Left renal cortex interstitium (tissue), 4 donors: Measurements from ENCODE around the gene PABPC1L. TPM values are rescaled to one million over a fixed set of nuclear protein-coding genes. Genes with fewer than 3 reads are reported as not detected.

Experiments
- DNase-seq, 4 donors: peaks; one replicate each; pipeline ENCODE4 v3.0.0-alpha.2; 2013; ENCODE audit warnings: low read depth in 4 of 4, low spot score in 2 of 4, missing footprints in 1 of 4
- polyA plus RNA-seq, 4 donors: library from polyadenylated mRNA; unstranded; fragments of 120-200 nt; gene quantifications; one replicate each; pipeline ENCODE4 v1.2.1, GENCODE V29; 2013; ENCODE audit not compliant: insufficient read length in 4 of 4

Gene PABPC1L
- polyA plus RNA-seq, 4 donors: 25.2 to 104 (median 49.4) TPM

GRCh38 chr20:44941120-44941691 is 31.3 kb downstream of the PABPC1L start:
- no peak for DNase-seq

GRCh38 chr20:44942264-44942973 is 32.6 kb downstream of the PABPC1L start:
- DNase-seq: no peak

GRCh38 chr20:44943828-44944227 is 34.0 kb downstream of the PABPC1L start:
- DNase-seq: no peak

GRCh38 chr20:44945261-44945660 is 35.4 kb downstream of the PABPC1L start:
- no peak for DNase-seq

- DNase-seq: no peak
Measured at GRCh38 chr20:44946271-44946852, 36.5 kb downstream of the PABPC1L start.

GRCh38 chr20:44948107-44948506 is 38.2 kb downstream of the PABPC1L start:
- DNase-seq: no peak

GRCh38 chr20:44948513-44948912 is 38.7 kb downstream of the PABPC1L start:
- DNase-seq: no peak

GRCh38 chr20:44950368-44950767 is 40.5 kb downstream of the PABPC1L start:
- no peak for DNase-seq

- no peak for DNase-seq
Measured at GRCh38 chr20:44952731-44953130, 42.9 kb downstream of the PABPC1L start.

GRCh38 chr20:44954211-44954610 is 44.4 kb downstream of the PABPC1L start:
- no peak for DNase-seq

- no peak for DNase-seq
Measured at GRCh38 chr20:44955270-44955669, 45.4 kb downstream of the PABPC1L start.

GRCh38 chr20:44956410-44956809 is 46.5 kb downstream of the PABPC1L start:
- no peak for DNase-seq

- DNase-seq: no peak
Measured at GRCh38 chr20:44958276-44958675, 48.4 kb downstream of the PABPC1L start.

GRCh38 chr20:44959082-44959637 is 49.3 kb downstream of the PABPC1L start:
- no peak for DNase-seq

GRCh38 chr20:44959638-44960102 is 49.8 kb downstream of the PABPC1L start:
- DNase-seq: peak in 2 of 4 donors; percentile 9 to 27

GRCh38 chr20:44960103-44960852 is 50.4 kb downstream of the PABPC1L start, which contains the start of gene TOMM34:
Gene TOMM34, minus strand, starts transcription at chr20:44960397. Its CDS starts 64 bp downstream, at chr20:44960333.
- DNase-seq: peak; percentile 65 to 90 (median 80)

- DNase-seq: no peak
Measured at GRCh38 chr20:44961011-44961869, 51.4 kb downstream of the PABPC1L start.

GRCh38 chr20:44961870-44962267 is 52.0 kb downstream of the PABPC1L start:
- DNase-seq: no peak

GRCh38 chr20:44962483-44962882 is 52.6 kb downstream of the PABPC1L start:
- no peak for DNase-seq
